Measurements from ENCODE around the gene STYX.

DNA sequence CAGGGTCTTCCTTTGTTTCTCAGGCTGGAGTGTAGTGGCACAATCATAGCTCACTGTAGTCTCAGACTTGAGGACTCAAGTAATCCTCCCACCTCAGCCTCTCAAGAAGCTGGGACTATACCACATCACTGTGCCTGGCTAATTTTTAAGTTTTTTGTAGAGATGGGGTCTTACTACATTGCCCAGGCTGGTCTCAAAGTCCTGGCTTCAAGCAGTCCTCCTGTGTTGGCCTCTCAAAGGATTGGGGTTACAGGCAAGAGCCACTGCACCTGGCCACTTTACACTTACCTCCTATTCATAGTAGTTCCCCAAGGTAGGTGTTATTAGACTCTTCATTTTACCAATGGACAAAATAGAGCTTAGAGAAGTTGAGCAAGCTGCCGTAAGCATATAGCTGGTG lies 29.2 kb downstream of the STYX start:
- TF ChIP-seq, protein P1, sequence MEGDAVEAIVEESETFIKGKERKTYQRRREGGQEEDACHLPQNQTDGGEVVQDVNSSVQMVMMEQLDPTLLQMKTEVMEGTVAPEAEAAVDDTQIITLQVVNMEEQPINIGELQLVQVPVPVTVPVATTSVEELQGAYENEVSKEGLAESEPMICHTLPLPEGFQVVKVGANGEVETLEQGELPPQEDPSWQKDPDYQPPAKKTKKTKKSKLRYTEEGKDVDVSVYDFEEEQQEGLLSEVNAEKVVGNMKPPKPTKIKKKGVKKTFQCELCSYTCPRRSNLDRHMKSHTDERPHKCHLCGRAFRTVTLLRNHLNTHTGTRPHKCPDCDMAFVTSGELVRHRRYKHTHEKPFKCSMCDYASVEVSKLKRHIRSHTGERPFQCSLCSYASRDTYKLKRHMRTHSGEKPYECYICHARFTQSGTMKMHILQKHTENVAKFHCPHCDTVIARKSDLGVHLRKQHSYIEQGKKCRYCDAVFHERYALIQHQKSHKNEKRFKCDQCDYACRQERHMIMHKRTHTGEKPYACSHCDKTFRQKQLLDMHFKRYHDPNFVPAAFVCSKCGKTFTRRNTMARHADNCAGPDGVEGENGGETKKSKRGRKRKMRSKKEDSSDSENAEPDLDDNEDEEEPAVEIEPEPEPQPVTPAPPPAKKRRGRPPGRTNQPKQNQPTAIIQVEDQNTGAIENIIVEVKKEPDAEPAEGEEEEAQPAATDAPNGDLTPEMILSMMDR (IDR thresholded peaks at IDR 0.05 in 2 of 3, conservative IDR thresholded peaks at IDR 0.05 in 1 of 3; ENCODE audit: control insufficient read depth in 2 of 3, extremely low read depth in 1 of 3, insufficient read depth in 1 of 3, low read depth in 3 of 3, low read length in 3 of 3): no peak
- TF ChIP-seq EGR1 (IDR thresholded peaks at IDR 0.05; ENCODE audit: borderline replicate concordance in 1 of 2, low read depth in 2 of 2, low read length in 2 of 2) (no peak), CREB1 (IDR thresholded peaks at IDR 0.05; ENCODE audit: low read depth) (no peak), MYC (IDR thresholded peaks at IDR 0.05; ENCODE audit: insufficient read depth, insufficient read length, insufficient replicate concordance, low read length, severe bottlenecking) (no peak), SRF (IDR thresholded peaks at IDR 0.05; ENCODE audit: low read depth in 2 of 2, low read length in 2 of 2) (no peak)
- TF ChIP-seq, protein P2, sequence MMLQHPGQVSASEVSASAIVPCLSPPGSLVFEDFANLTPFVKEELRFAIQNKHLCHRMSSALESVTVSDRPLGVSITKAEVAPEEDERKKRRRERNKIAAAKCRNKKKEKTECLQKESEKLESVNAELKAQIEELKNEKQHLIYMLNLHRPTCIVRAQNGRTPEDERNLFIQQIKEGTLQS (IDR thresholded peaks at IDR 0.05; ENCODE audit: borderline replicate concordance, extremely low read depth, low read depth, low read length): no peak

All from GM12878 (cell line).